ENCODE measurements around the gene FILIP1.

- no peak for TF ChIP-seq CTCF (conservative IDR thresholded peaks at IDR 0.05; ENCODE audit: low read length)
- no peak for TF ChIP-seq EZH2phosphoT487 (IDR thresholded peaks at IDR 0.05; ENCODE audit: borderline replicate concordance)
These were observed 97.4 kb downstream of the FILIP1 start for GRCh38 chr6:75396005-75396800.

Data from Loucy (cell line).